HG03565 (cell line): ENCODE data around the gene CTIF.

ENCODE experiments used
- ATAC-seq: cut with Tn5 transposase; IDR thresholded peaks from one replicate; pipeline ENCODE4 v1.9.1; 2021; ENCODE audit warnings: mild to moderate bottlenecking, moderate library complexity; ENCODE audit not compliant: unreplicated experiment

CTIF gene

GRCh38 chr18:48904091-48904490 is 365.3 kb downstream of the CTIF start:
- no peak for ATAC-seq

- ATAC-seq: no peak
Observed at GRCh38 chr18:48904847-48905394, 366.1 kb downstream of the CTIF start.

- ATAC-seq: no peak
Observed at GRCh38 chr18:48905513-48905912, 366.7 kb downstream of the CTIF start.

- ATAC-seq: no peak
Observed at GRCh38 chr18:48908916-48909315, 370.1 kb downstream of the CTIF start.

GRCh38 chr18:48909721-48910120 is 370.9 kb downstream of the CTIF start:
- ATAC-seq: no peak

GRCh38 chr18:48910972-48911545 is 372.2 kb downstream of the CTIF start:
- no peak for ATAC-seq
